CD4-positive, CD25-positive, alpha-beta regulatory T cell (primary cell): ENCODE results near the gene ATP1B1. TPM values are rescaled to one million over a fixed set of nuclear protein-coding genes. Genes with fewer than 3 reads are reported as not detected.

Experiments used
- ATAC-seq, 2 donors: fragments of 150-1000 bp; cut with Tn5 transposase; one replicate each; pipeline ENCODE4 v1.10.0; 2021; ENCODE audit warnings: low read depth in 2 of 2, moderate number of reproducible peaks in 2 of 2, moderate library complexity in 1 of 2
- DNase-seq, 3 donors: peaks; one replicate each; pipeline versions ENCODE4 v3.0.0 to v3.0.0-alpha.2; 2012 to 2022; ENCODE audit warnings: mixed read lengths in 1 of 3
- H3K27ac ChIP-seq: one replicate; pipeline ENCODE4 v1.7.0; 2013; ENCODE audit warnings: mild to moderate bottlenecking, low read length; ENCODE audit not compliant: insufficient read depth, poor library complexity, severe bottlenecking
- H3K27me3 ChIP-seq: one replicate; pipeline ENCODE4 v1.7.0; 2013; ENCODE audit warnings: low read length; ENCODE audit not compliant: control insufficient read depth, insufficient read depth
- H3K36me3 ChIP-seq: one replicate; pipeline ENCODE4 v1.7.0; 2013; ENCODE audit warnings: mild to moderate bottlenecking, low read length, moderate library complexity; ENCODE audit not compliant: control insufficient read depth, insufficient read depth
- H3K4me1 ChIP-seq: 2 replicates; pipeline ENCODE4 v1.7.0; 2013; ENCODE audit warnings: mild to moderate bottlenecking, low read length; ENCODE audit not compliant: insufficient read depth, control insufficient read depth, poor library complexity, severe bottlenecking
- H3K4me3 ChIP-seq: one replicate; pipeline ENCODE4 v1.7.0; 2013; ENCODE audit warnings: low read depth, mild to moderate bottlenecking, low read length, moderate library complexity
- H3K9me3 ChIP-seq, 2 experiments: 1 replicate in 1 of 2; 2 replicates in 1 of 2; pipeline ENCODE4 v1.7.0; 2013; ENCODE audit warnings: low read length in 2 of 2, mild to moderate bottlenecking in 1 of 2, moderate library complexity in 1 of 2; ENCODE audit not compliant: control insufficient read depth in 2 of 2
- H3K27ac Mint-ChIP-seq, 3 donors: one replicate each; pipeline ENCODE4 v1.8.0; 2020 to 2022; ENCODE audit warnings: mild to moderate bottlenecking in 3 of 3, mixed read lengths in 3 of 3, moderate library complexity in 2 of 3
- H3K27me3 Mint-ChIP-seq: one replicate; pipeline ENCODE4 v1.8.0; 2022; ENCODE audit warnings: mild to moderate bottlenecking, mixed read lengths
- H3K36me3 Mint-ChIP-seq: one replicate; pipeline ENCODE4 v1.8.0; 2020; ENCODE audit warnings: mixed read lengths
- H3K4me1 Mint-ChIP-seq, 4 donors: one replicate each; pipeline ENCODE4 v1.8.0; 2020 to 2022; ENCODE audit warnings: mixed read lengths in 4 of 4, mild to moderate bottlenecking in 1 of 4
- H3K4me3 Mint-ChIP-seq, 4 donors: one replicate each; pipeline ENCODE4 v1.8.0; 2020 to 2022; ENCODE audit warnings: mild to moderate bottlenecking in 4 of 4, mixed read lengths in 4 of 4, moderate library complexity in 3 of 4
- H3K9me3 Mint-ChIP-seq, 7 donors: one replicate each; pipeline ENCODE4 v1.8.0; 2020 to 2022; ENCODE audit warnings: mixed read lengths in 7 of 7, mild to moderate bottlenecking in 3 of 7, moderate library complexity in 2 of 7
- polyA plus RNA-seq, 4 donors: library from polyadenylated mRNA; unstranded; fragments of 300-500 nt; fragmentation: Illumina TruSeq; gene quantifications; one replicate each; pipeline ENCODE4 v1.2.3, GENCODE V29; 2021
- total RNA-seq: library from RNA; stranded (reverse); gene quantifications from one replicate; pipeline ENCODE4 v1.2.3, GENCODE V29; 2022

Gene ATP1B1
- total and polyA plus RNA-seq, 5 donors from 2014 or later: 3.1 to 25.0 (median 7.0) TPM

DNA sequence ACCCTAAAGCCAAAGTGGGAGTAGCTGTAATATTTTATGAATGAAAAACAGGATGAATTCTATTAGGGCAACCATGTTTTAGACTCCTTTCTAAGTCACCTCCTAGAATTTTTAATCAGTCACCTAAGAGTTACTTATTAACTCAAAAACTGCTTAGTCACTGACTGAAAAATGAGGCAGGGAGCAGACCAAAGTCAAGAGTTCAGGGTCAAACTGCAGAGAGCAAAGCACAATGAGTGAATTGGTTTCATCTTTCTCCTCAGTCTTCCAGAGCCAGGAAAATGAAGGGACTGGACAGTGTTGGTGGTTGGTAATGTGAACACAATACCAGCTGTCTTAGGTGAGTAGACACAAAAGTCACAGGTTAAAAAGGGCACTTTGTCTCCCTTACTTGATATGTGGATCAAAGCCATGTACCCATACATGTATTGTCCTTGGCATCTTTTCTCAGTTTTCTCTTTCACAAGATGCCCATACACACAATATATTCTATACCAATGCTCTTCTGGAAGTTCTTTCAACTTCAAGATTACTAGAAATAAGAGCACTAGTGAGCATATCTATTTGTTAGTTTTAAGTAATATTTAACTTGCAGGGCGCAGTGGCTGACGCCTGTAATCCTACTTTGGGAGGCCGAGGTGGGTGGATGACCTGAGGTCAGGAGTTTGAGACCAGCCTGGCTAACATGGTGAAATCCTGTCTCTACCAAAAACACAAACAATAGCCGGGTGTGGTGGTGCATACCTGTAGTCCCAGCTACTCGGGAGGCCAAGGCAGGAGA is 42.2 kb downstream of the ATP1B1 start:
- Mint-ChIP-seq H3K36me3 (no peaks in the 10 kb centered on the region), H3K4me1 (no peaks in the 10 kb centered on the region), H3K9me3 (no peaks in the 10 kb centered on the region), H3K4me3 (no peak overlapping the region), H3K27ac (peak overlapping the region in 1 of 3 donors; percentile 7), H3K27me3 (no peaks in the 10 kb centered on the region)
- Histone ChIP-seq H3K27ac (no peak overlapping the region), H3K9me3 (no peaks in the 10 kb centered on the region), H3K36me3 (no peaks in the 10 kb centered on the region), H3K4me3 (no peak overlapping the region), H3K4me1 (no peaks in the 10 kb centered on the region), H3K27me3 (no peaks in the 10 kb centered on the region)
- ATAC-seq (no peak), DNase-seq (no peak)

DNA sequence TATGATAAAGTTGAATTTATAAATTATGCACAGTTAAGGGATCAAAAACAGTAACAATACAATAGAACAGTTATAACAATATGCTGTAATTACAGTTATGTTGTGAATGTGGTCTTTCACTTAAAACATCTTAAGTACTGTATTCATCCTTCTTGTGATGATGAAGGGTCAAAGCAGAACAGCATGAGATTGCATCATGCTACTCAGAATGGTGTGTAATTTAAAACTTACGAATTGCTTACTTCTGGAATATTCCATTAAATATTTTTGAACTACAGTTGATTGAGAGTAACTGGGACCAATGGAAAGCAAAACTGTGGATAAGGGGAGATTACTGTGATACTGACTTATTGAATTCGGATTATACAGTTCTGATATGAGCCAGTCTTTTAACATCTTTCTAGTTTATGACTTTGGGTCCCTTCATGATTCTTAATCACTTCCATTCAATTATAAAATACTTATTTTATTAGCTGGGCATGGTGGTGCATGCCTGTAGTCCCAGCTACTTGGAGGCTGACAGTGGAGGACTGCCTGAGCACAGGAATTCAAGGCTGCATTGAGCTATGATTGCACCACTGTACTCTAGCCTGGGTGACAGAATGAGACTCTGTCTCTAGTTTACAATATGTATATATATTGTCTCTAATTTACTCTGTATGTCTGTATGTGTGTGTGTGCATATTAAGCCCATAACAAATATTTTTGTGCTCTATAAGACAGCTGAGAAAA is 43.2 kb downstream of the ATP1B1 start:
- Histone ChIP-seq H3K4me1 (no peaks in the 10 kb centered on the region), H3K36me3 (no peaks in the 10 kb centered on the region), H3K27ac (no peak overlapping the region), H3K4me3 (no peak overlapping the region), H3K9me3 (no peaks in the 10 kb centered on the region), H3K27me3 (no peaks in the 10 kb centered on the region)
- no peaks in the 10 kb centered on the region for H3K4me1 Mint-ChIP-seq
- no peaks in the 10 kb centered on the region for H3K36me3 Mint-ChIP-seq
- no peaks in the 10 kb centered on the region for H3K9me3 Mint-ChIP-seq
- H3K4me3 Mint-ChIP-seq: no peak overlapping the region
- ATAC-seq (no peak), DNase-seq (no peak)
- H3K27ac Mint-ChIP-seq: no peak overlapping the region
- no peaks in the 10 kb centered on the region for H3K27me3 Mint-ChIP-seq

- DNase-seq (no peak), ATAC-seq (no peak)
- Mint-ChIP-seq H3K27ac (no peak overlapping the region), H3K4me1 (no peaks in the 10 kb centered on the region), H3K36me3 (no peaks in the 10 kb centered on the region), H3K9me3 (no peaks in the 10 kb centered on the region), H3K4me3 (no peak overlapping the region), H3K27me3 (no peaks in the 10 kb centered on the region)
- H3K9me3 ChIP-seq: no peaks in the 10 kb centered on the region
- no peaks in the 10 kb centered on the region for H3K4me1 ChIP-seq
- no peaks in the 10 kb centered on the region for H3K36me3 ChIP-seq
- no peak overlapping the region for H3K4me3 ChIP-seq
- no peaks in the 10 kb centered on the region for H3K27me3 ChIP-seq
- H3K27ac ChIP-seq: no peak overlapping the region
Observed at GRCh38 chr1:169150641-169151337, 44.3 kb downstream of the ATP1B1 start.

DNA sequence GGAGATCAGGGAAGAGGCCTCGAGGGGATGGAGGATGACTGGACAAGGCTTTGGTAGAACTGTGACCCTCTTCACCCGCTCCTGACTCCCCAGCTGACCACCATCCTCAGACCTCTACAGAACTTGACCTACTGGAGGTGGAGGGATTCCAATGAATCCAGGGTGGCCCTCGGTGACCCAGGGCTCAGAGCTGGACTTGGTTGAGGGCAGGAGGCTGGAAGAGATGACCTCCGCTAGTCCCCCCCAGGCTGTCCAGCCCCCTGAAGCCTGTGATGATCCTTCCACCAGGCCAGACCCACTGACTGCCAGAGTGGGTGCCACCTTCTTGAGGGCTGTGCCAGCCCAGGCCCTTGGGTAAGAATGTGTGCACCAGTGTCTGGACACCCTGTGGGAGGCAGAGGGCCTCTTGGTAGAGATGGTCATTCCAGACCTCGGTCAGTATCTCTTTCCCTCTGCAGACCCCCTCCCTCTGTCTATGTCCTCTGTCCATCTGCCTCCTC is 44.9 kb downstream of the ATP1B1 start:
- DNase-seq (no peak), ATAC-seq (no peak)
- Mint-ChIP-seq H3K9me3 (no peaks in the 10 kb centered on the region), H3K27me3 (no peaks in the 10 kb centered on the region), H3K4me3 (no peak overlapping the region), H3K4me1 (no peaks in the 10 kb centered on the region), H3K27ac (no peak overlapping the region), H3K36me3 (no peaks in the 10 kb centered on the region)
- Histone ChIP-seq H3K4me1 (no peaks in the 10 kb centered on the region), H3K4me3 (no peak overlapping the region), H3K36me3 (no peaks in the 10 kb centered on the region), H3K9me3 (no peaks in the 10 kb centered on the region), H3K27me3 (no peaks in the 10 kb centered on the region), H3K27ac (no peak overlapping the region)

GRCh38 chr1:169155675-169156074 is 49.2 kb downstream of the ATP1B1 start:
- H3K4me3 ChIP-seq: no peak overlapping the region
- no peaks in the 10 kb centered on the region for H3K27me3 Mint-ChIP-seq
- ATAC-seq (no peak), DNase-seq (no peak)
- H3K9me3 Mint-ChIP-seq: no peaks in the 10 kb centered on the region
- H3K36me3 Mint-ChIP-seq: no peaks in the 10 kb centered on the region
- no peak overlapping the region for H3K27ac ChIP-seq
- no peaks in the 10 kb centered on the region for H3K4me1 ChIP-seq
- H3K27me3 ChIP-seq: no peaks in the 10 kb centered on the region
- no peaks in the 10 kb centered on the region for H3K9me3 ChIP-seq
- no peak overlapping the region for H3K4me3 Mint-ChIP-seq
- no peak overlapping the region for H3K27ac Mint-ChIP-seq
- no peaks in the 10 kb centered on the region for H3K4me1 Mint-ChIP-seq
- no peaks in the 10 kb centered on the region for H3K36me3 ChIP-seq

- no peaks in the 10 kb centered on the region for H3K9me3 Mint-ChIP-seq
- H3K4me1 Mint-ChIP-seq: no peaks in the 10 kb centered on the region
- Histone ChIP-seq H3K27me3 (no peaks in the 10 kb centered on the region), H3K9me3 (no peaks in the 10 kb centered on the region), H3K36me3 (no peaks in the 10 kb centered on the region), H3K4me3 (no peak overlapping the region), H3K27ac (no peak overlapping the region), H3K4me1 (no peaks in the 10 kb centered on the region)
- ATAC-seq (no peak), DNase-seq (no peak)
- H3K27ac Mint-ChIP-seq: no peak overlapping the region
- no peak overlapping the region for H3K4me3 Mint-ChIP-seq
- no peaks in the 10 kb centered on the region for H3K36me3 Mint-ChIP-seq
- H3K27me3 Mint-ChIP-seq: no peaks in the 10 kb centered on the region
Observed at GRCh38 chr1:169156580-169156979, 50.1 kb downstream of the ATP1B1 start.

- ATAC-seq: no peak
Observed at GRCh38 chr1:169160845-169161495, 54.5 kb downstream of the ATP1B1 start.

More at GRCh38 chr1:169160845-169161495, 54.5 kb downstream of the ATP1B1 start:
- H3K4me3 ChIP-seq: no peak overlapping the region
- DNase-seq: no peak
- no peaks in the 10 kb centered on the region for H3K36me3 ChIP-seq
- no peaks in the 10 kb centered on the region for H3K27me3 ChIP-seq
- H3K36me3 Mint-ChIP-seq: no peaks in the 10 kb centered on the region
- no peaks in the 10 kb centered on the region for H3K9me3 Mint-ChIP-seq
- H3K27ac Mint-ChIP-seq: no peak overlapping the region
- no peak overlapping the region for H3K4me3 Mint-ChIP-seq
- no peaks in the 10 kb centered on the region for H3K27me3 Mint-ChIP-seq
- H3K4me1 Mint-ChIP-seq: peaks cover 0 to 7% (median 2%) of the 10 kb centered on the region in 4 donors
- H3K4me1 ChIP-seq: no peaks in the 10 kb centered on the region
- H3K27ac ChIP-seq: no peak overlapping the region
- H3K9me3 ChIP-seq: no peaks in the 10 kb centered on the region
